Measurements from ENCODE around the gene SPESP1.

DNA sequence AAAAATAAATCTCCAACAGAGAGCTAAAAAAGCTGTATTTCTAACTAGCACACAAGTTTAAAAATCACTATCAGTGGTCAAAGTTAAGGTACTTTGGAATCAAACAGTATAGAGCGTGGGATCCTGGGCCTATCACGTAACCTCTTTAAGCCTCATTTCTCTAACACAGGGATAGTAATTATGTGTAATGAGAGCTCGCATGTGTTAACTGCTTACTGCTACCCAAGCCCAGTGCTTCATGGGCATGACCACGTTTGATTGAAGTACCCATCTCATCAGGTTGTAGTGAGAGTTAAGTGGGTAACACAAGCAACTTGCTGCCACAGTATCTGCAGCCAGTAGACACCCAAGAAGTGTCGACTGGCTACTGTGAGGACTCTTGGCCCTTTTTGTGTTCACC lies 56.0 kb downstream of the SPESP1 start:
- TF ChIP-seq, protein P1, sequence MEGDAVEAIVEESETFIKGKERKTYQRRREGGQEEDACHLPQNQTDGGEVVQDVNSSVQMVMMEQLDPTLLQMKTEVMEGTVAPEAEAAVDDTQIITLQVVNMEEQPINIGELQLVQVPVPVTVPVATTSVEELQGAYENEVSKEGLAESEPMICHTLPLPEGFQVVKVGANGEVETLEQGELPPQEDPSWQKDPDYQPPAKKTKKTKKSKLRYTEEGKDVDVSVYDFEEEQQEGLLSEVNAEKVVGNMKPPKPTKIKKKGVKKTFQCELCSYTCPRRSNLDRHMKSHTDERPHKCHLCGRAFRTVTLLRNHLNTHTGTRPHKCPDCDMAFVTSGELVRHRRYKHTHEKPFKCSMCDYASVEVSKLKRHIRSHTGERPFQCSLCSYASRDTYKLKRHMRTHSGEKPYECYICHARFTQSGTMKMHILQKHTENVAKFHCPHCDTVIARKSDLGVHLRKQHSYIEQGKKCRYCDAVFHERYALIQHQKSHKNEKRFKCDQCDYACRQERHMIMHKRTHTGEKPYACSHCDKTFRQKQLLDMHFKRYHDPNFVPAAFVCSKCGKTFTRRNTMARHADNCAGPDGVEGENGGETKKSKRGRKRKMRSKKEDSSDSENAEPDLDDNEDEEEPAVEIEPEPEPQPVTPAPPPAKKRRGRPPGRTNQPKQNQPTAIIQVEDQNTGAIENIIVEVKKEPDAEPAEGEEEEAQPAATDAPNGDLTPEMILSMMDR (IDR thresholded peaks at IDR 0.05), result no peak
- no peak for TF ChIP-seq EZH2 (IDR thresholded peaks at IDR 0.05; ENCODE audit: borderline replicate concordance, insufficient read depth, low read depth, low read length, poor library complexity, severe bottlenecking)

Data from B cell (primary cell).